ENCODE measurements around the gene NECTIN1. TPM values are rescaled to one million over a fixed set of nuclear protein-coding genes. Genes with fewer than 3 reads are reported as not detected.
A peak's percentile ranks its signal among the peaks of the same experiment; 100 is the strongest.

The NECTIN1 gene
- total RNA-seq, 1 donor from 2014 or later, result 85.3 TPM

DNA sequence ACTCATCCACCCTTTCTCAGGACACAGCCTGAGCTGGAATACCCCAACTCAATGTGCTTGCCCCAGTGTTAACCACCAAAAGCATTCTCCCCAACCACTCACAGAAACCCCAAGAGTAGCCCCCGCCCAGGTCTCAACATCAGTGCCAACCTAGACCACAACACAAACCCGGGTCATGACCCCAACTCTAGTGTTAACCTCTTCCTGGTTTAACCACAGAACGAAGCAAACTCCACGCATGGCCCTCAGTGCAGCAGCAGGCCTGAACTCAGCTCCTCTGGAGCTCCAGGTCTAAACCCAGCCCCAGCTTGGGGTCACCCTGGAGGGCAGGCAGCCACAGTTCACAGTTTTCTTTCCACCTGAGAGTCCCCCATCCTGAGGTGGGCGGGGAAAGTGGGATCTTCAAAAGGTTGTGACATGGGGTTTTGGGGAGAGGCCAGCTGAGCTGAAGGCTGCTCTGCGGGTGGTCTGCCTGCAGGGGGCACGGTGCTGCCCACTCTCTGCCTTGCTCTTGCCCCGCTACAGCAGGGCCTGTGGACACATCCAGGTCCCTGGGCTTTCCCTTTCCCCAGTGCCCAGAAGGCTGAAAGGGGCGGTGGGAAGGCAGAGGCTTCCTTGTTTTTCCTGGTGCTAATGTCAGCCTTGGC, 37.9 kb downstream of the NECTIN1 start:
- TF ChIP-seq, protein P1, sequence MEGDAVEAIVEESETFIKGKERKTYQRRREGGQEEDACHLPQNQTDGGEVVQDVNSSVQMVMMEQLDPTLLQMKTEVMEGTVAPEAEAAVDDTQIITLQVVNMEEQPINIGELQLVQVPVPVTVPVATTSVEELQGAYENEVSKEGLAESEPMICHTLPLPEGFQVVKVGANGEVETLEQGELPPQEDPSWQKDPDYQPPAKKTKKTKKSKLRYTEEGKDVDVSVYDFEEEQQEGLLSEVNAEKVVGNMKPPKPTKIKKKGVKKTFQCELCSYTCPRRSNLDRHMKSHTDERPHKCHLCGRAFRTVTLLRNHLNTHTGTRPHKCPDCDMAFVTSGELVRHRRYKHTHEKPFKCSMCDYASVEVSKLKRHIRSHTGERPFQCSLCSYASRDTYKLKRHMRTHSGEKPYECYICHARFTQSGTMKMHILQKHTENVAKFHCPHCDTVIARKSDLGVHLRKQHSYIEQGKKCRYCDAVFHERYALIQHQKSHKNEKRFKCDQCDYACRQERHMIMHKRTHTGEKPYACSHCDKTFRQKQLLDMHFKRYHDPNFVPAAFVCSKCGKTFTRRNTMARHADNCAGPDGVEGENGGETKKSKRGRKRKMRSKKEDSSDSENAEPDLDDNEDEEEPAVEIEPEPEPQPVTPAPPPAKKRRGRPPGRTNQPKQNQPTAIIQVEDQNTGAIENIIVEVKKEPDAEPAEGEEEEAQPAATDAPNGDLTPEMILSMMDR (IDR thresholded peaks at IDR 0.05; ENCODE audit: insufficient read depth, low read length, severe bottlenecking), result peak; percentile 39
- FAIRE-seq (no peak), DNase-seq (ENCODE audit: low read depth) (no peak)
- H3K4me3 ChIP-seq (ENCODE audit: low read depth, low read length), result no peak overlapping the region
- H3K36me3 ChIP-seq (ENCODE audit: control insufficient read depth, insufficient read depth, low read length), result peaks cover 7% of the 10 kb centered on the region
- no peaks in the 10 kb centered on the region for H3K27me3 ChIP-seq (ENCODE audit: control insufficient read depth, insufficient read depth, low read length)

GRCh38 chr11:119689302-119689701, 39.7 kb downstream of the NECTIN1 start:
- TF ChIP-seq, protein P1 (IDR thresholded peaks at IDR 0.05; ENCODE audit: insufficient read depth, low read length, severe bottlenecking), result no peak
- FAIRE-seq (no peak), DNase-seq (ENCODE audit: low read depth) (no peak)

DNA sequence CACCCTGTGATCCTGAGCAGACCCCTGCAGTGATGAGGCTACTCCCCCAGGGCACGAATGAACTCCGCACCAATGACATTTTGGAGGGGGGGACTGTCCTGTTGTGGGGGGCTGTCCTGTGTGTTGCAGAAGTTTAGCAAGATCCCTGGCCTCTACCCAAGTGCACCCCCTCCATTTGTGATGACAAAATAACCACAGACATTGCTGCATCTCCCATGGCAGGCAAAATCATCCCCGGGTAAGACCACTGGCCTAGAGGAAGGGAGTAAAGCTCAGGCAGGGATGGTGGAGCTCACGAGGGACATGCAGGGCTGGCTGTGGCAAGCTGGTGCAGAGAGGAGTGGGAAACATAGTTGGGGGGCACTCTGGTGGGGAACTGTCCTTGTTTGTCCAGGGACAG, 40.6 kb downstream of the NECTIN1 start:
- Histone ChIP-seq H3K27me3 (ENCODE audit: control insufficient read depth, insufficient read depth, low read length) (no peaks in the 10 kb centered on the region), H3K36me3 (ENCODE audit: control insufficient read depth, insufficient read depth, low read length) (peaks cover 9% of the 10 kb centered on the region), H3K4me3 (ENCODE audit: low read depth, low read length) (no peak overlapping the region)
- FAIRE-seq, result no peak
- no peak for DNase-seq (ENCODE audit: low read depth)
- TF ChIP-seq, protein P1 (IDR thresholded peaks at IDR 0.05; ENCODE audit: insufficient read depth, low read length, severe bottlenecking), result no peak

More at GRCh38 chr11:119689302-119689701, 39.7 kb downstream of the NECTIN1 start:
- Histone ChIP-seq H3K27me3 (ENCODE audit: control insufficient read depth, insufficient read depth, low read length) (no peaks in the 10 kb centered on the region), H3K4me3 (ENCODE audit: low read depth, low read length) (no peak overlapping the region), H3K36me3 (ENCODE audit: control insufficient read depth, insufficient read depth, low read length) (peaks cover 7% of the 10 kb centered on the region)

DNA sequence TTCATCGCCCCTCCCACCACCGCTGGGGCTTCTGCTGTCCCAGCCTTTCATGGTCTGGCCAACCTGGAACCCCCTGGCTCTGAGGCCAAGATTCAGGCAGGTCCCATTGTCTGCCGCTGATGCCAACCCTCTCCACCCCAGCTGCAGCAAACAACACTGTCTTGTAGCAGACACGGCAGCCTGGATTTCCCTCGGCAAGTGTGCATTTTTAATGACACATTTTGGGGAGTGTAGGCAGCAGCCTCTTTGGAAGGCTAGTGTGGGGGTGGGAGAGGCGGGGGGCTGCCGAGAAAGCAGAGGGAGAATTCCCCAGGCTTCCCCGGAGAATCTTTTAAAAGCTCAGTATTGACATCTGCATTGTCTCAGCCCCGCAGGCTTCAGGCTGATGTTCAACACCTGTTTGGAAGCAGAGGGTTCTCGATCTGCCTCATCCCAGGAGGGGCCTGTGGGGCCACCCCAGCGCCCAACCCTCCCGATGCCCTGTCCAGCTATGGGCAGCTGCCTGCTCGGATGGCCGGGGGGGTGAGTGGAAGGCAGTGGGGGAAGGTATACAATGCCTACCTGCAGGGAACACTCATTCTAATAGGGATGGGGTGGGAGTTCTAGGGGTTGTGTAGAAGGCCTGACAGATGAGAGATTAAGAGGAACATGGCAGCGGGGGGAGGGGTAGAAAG, 41.5 kb downstream of the NECTIN1 start:
- Histone ChIP-seq H3K4me3 (ENCODE audit: low read depth, low read length) (no peak overlapping the region), H3K36me3 (ENCODE audit: control insufficient read depth, insufficient read depth, low read length) (peaks cover 9% of the 10 kb centered on the region), H3K27me3 (ENCODE audit: control insufficient read depth, insufficient read depth, low read length) (no peaks in the 10 kb centered on the region)
- TF ChIP-seq, protein P1 (IDR thresholded peaks at IDR 0.05; ENCODE audit: insufficient read depth, low read length, severe bottlenecking), result no peak
- DNase-seq (ENCODE audit: low read depth) (no peak), FAIRE-seq (no peak)

GRCh38 chr11:119686177-119686882, 42.7 kb downstream of the NECTIN1 start:
- TF ChIP-seq, protein P1 (IDR thresholded peaks at IDR 0.05; ENCODE audit: insufficient read depth, low read length, severe bottlenecking), result no peak
- H3K27me3 ChIP-seq (ENCODE audit: control insufficient read depth, insufficient read depth, low read length), result no peaks in the 10 kb centered on the region
- H3K4me3 ChIP-seq (ENCODE audit: low read depth, low read length), result no peak overlapping the region
- DNase-seq (ENCODE audit: low read depth) (peak; percentile 58), FAIRE-seq (no peak)
- peaks cover 10% of the 10 kb centered on the region for H3K36me3 ChIP-seq (ENCODE audit: control insufficient read depth, insufficient read depth, low read length)
